Measurements from ENCODE around the gene ITGB1. TPM values are rescaled to one million over a fixed set of nuclear protein-coding genes. Genes with fewer than 3 reads are reported as not detected.

ITGB1 gene
- total and polyA plus RNA-seq, 2 of the 8 experiments (the other 6 are each of a cell fraction or from before 2014, with no cell fraction given): 82.7 to 321 TPM

DNA sequence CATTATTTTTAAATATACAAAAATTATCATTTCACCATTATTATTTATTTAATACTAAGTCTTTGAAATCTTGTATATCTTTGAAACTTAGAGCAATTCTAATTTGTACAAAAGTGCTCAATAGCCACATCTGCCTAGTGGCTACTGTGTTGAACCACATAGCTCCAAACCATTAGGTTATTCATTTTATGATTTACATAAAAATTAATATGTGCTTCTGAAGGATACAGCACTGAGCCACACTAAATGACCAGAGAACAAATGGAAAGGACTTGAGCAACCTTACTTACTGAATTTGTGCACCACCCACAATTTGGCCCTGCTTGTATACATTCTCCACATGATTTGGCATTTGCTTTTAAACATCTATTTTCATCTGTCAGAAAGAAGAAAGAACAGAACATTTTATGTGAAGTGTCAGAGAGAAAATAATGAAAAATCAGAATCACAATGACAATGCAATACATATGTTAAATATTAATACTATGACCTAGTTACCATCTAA lies 25.8 kb downstream of the ITGB1 start:
- ChIA-PET CTCF (ENCODE audit: partially characterized antibody) (interaction anchor here (0.8 to 1.3 kb wide), 2 partner anchors 77 to 788 kb away, joined by 3 read pairs; no protein-coding TSS in a partner anchor), POLR2A (ENCODE audit: partially characterized antibody) (no interaction called here)
- Histone ChIP-seq H3K4me1 (replicated peaks in 1 of 4; ENCODE audit: control insufficient read depth in 3 of 4, insufficient read depth in 4 of 4, low read length in 3 of 4) (no peaks in the 10 kb centered on the region), H3K27me3 (replicated peaks in 1 of 4; ENCODE audit: control insufficient read depth in 3 of 4, extremely low read depth in 1 of 4, insufficient read depth in 3 of 4, low read length in 3 of 4) (no peaks in the 10 kb centered on the region), H3K9me3 (ENCODE audit: insufficient read depth in 2 of 2, low read depth in 1 of 2, low read length in 1 of 2) (no peaks in the 10 kb centered on the region), H4K8ac (ENCODE audit: extremely low read depth, insufficient read depth, low read length) (no peak overlapping the region), H2BK5ac (ENCODE audit: low read depth, low read length) (no peak overlapping the region), H3K27ac (ENCODE audit: low read depth, low read length) (no peak overlapping the region), H3K14ac (ENCODE audit: insufficient read length) (no peak overlapping the region), H2BK20ac (ENCODE audit: low read length) (no peak overlapping the region), H4K5ac (ENCODE audit: insufficient read length, low read depth, low read length) (no peak overlapping the region), H2BK120ac (replicated peaks; ENCODE audit: low read depth, low read length) (no peak overlapping the region), H4K20me1 (replicated peaks in 1 of 2; ENCODE audit: control insufficient read depth in 1 of 2, insufficient read depth in 2 of 2, low read length in 2 of 2) (peaks cover 1 to 2% of the 10 kb centered on the region in 2 experiments), H3K36me3 (ENCODE audit: control insufficient read depth in 2 of 4, insufficient read depth in 4 of 4, low read length in 3 of 4) (peaks cover 3 to 69% (median 17%) of the 10 kb centered on the region in 4 experiments), H3K79me1 (ENCODE audit: low read depth, low read length) (no peaks in the 10 kb centered on the region), H3K18ac (ENCODE audit: extremely low read depth, low read length) (no peak overlapping the region), H3K23ac (ENCODE audit: insufficient read length) (no peak overlapping the region), H3K4me2 (ENCODE audit: insufficient read depth in 1 of 2, low read depth in 2 of 2, low read length in 2 of 2) (no peak overlapping the region), H3K79me2 (ENCODE audit: control insufficient read depth in 1 of 2, insufficient read depth in 2 of 2, low read length in 2 of 2) (peaks cover 0 to 63% of the 10 kb centered on the region in 2 experiments; a peak in 2 of 4 replicates), H3K4ac (replicated peaks; ENCODE audit: insufficient read length, low read depth, low read length) (no peak overlapping the region), H3K56ac (replicated peaks; ENCODE audit: insufficient read length, low read depth, low read length) (no peak overlapping the region), H2AFZ (ENCODE audit: low read length) (no peak overlapping the region), H2AK5ac (ENCODE audit: low read depth, low read length) (no peak overlapping the region), H2BK12ac (ENCODE audit: low read depth, low read length) (no peak overlapping the region), H3K9ac (replicated peaks in 1 of 4; ENCODE audit: extremely low read depth in 1 of 4, low read depth in 3 of 4, low read length in 3 of 4) (no peak overlapping the region), H4K91ac (replicated peaks; ENCODE audit: insufficient read length, low read length) (no peak overlapping the region), H3K23me2 (ENCODE audit: low read depth, low read length) (no peaks in the 10 kb centered on the region), H3K4me3 (ENCODE audit: extremely low read depth in 1 of 4, insufficient read depth in 2 of 4, low read depth in 3 of 4, low read length in 4 of 4) (no peak overlapping the region), H2BK15ac (ENCODE audit: low read length) (no peak overlapping the region)
- FAIRE-seq: no peak
- TF ChIP-seq CTBP2 (IDR thresholded peaks at IDR 0.05; ENCODE audit: borderline replicate concordance, insufficient read depth, insufficient read length, low read length): no peak
- TF ChIP-seq KDM1A (IDR thresholded peaks at IDR 0.05; ENCODE audit: borderline replicate concordance, low read length): no peak
- no peak for TF ChIP-seq TEAD4 (IDR thresholded peaks at IDR 0.05; ENCODE audit: low read depth, low read length)
- TF ChIP-seq SP1 (IDR thresholded peaks at IDR 0.05; ENCODE audit: low read depth, low read length): no peak
- no peak for TF ChIP-seq TAF1 (IDR thresholded peaks at IDR 0.05; ENCODE audit: low read depth, low read length)
- no peak for TF ChIP-seq JUND (IDR thresholded peaks at IDR 0.05; ENCODE audit: low read length)
- no peak for TF ChIP-seq KDM5A (IDR thresholded peaks at IDR 0.05; ENCODE audit: low read length)
- no peak for TF ChIP-seq SAP30 (IDR thresholded peaks at IDR 0.05; ENCODE audit: insufficient read depth, insufficient replicate concordance, low read length)
- TF ChIP-seq SIRT6 (IDR thresholded peaks at IDR 0.05; ENCODE audit: low read length): no peak
- no peak for TF ChIP-seq NRF1 (IDR thresholded peaks at IDR 0.05; ENCODE audit: low read depth, low read length)
- TF ChIP-seq NANOG (IDR thresholded peaks at IDR 0.05; ENCODE audit: insufficient read depth, low read depth, low read length, poor library complexity, severe bottlenecking): no peak
- no peak for TF ChIP-seq HDAC6 (IDR thresholded peaks at IDR 0.05; ENCODE audit: low read depth, low read length)
- no peak for TF ChIP-seq BRCA1 (IDR thresholded peaks at IDR 0.05; ENCODE audit: low read depth, low read length)
- no peak for DNase-seq (ENCODE audit: low read depth in 1 of 2, low spot score in 2 of 2)

Data from H1 (cell line).